Measurements from ENCODE around the gene CBX7.

CBX7 gene

GRCh38 chr22:39123751-39124581 lies 28.5 kb downstream of the CBX7 start:
- DNase-seq (ENCODE audit: low spot score), result no peak

GRCh38 chr22:39122772-39123470 lies 29.6 kb downstream of the CBX7 start:
- DNase-seq (ENCODE audit: low spot score), result no peak

GRCh38 chr22:39120983-39121382 lies 31.5 kb downstream of the CBX7 start:
- no peak for DNase-seq (ENCODE audit: low spot score)

GRCh38 chr22:39117585-39118191 lies 34.8 kb downstream of the CBX7 start:
- DNase-seq (ENCODE audit: low spot score), result peak; percentile 20

- DNase-seq (ENCODE audit: low spot score), result no peak
These were observed 36.4 kb downstream of the CBX7 start for GRCh38 chr22:39115977-39116621.

GRCh38 chr22:39115570-39115969 lies 36.9 kb downstream of the CBX7 start:
- DNase-seq (ENCODE audit: low spot score), result no peak

- no peak for DNase-seq (ENCODE audit: low spot score)
These were observed 38.4 kb downstream of the CBX7 start for GRCh38 chr22:39114112-39114511.

GRCh38 chr22:39110631-39111561 lies 41.6 kb downstream of the CBX7 start:
- no peak for DNase-seq (ENCODE audit: low spot score)

- no peak for DNase-seq (ENCODE audit: low spot score)
These were observed 43.1 kb downstream of the CBX7 start for GRCh38 chr22:39109361-39109760.

- no peak for DNase-seq (ENCODE audit: low spot score)
These were observed 44.0 kb downstream of the CBX7 start for GRCh38 chr22:39108487-39108886.

- DNase-seq (ENCODE audit: low spot score), result no peak
These were observed 46.2 kb downstream of the CBX7 start for GRCh38 chr22:39106326-39106725.

- DNase-seq (ENCODE audit: low spot score), result no peak
These were observed 49.0 kb downstream of the CBX7 start for GRCh38 chr22:39103431-39103830.

GRCh38 chr22:39101226-39101625 lies 51.3 kb downstream of the CBX7 start:
- DNase-seq (ENCODE audit: low spot score), result no peak

- DNase-seq (ENCODE audit: low spot score), result no peak
These were observed 53.9 kb downstream of the CBX7 start for GRCh38 chr22:39098576-39098975.

- no peak for DNase-seq (ENCODE audit: low spot score)
These were observed 54.5 kb downstream of the CBX7 start for GRCh38 chr22:39098026-39098425.

- DNase-seq (ENCODE audit: low spot score), result no peak
These were observed 55.1 kb downstream of the CBX7 start, which contains the start of gene APOBEC3H for GRCh38 chr22:39097098-39098020. TSS of gene APOBEC3H (plus strand) at chr22:39097244. CDS start at chr22:39100279, 3,035 bp downstream.

GRCh38 chr22:39095971-39096370 lies 56.5 kb downstream of the CBX7 start:
- no peak for DNase-seq (ENCODE audit: low spot score)

- DNase-seq (ENCODE audit: low spot score), result no peak
These were observed 57.6 kb downstream of the CBX7 start for GRCh38 chr22:39094717-39095389.

- no peak for DNase-seq (ENCODE audit: low spot score)
These were observed 60.2 kb downstream of the CBX7 start for GRCh38 chr22:39092111-39092862.
